Pancreas (tissue), 10 donors: Measurements from ENCODE around the gene DUSP22. TPM values are rescaled to one million over a fixed set of nuclear protein-coding genes. Genes with fewer than 3 reads are reported as not detected.

Source experiments
- ATAC-seq, 4 donors: fragments of 200-7000 bp; cut with Tn5 transposase; one replicate each; pipeline versions ENCODE4 v1.8.0 to v1.9.1; 2020; ENCODE audit warnings: mild to moderate bottlenecking in 4 of 4, moderate library complexity in 4 of 4
- DNase-seq, 6 donors: peaks; one replicate each; pipeline ENCODE4 v3.0.0-alpha.2; 2020
- FAIRE-seq: peaks from 2 replicates; lab custom pipeline; 2012; peaks lifted over from hg19 to GRCh38; lab: Jason Lieb, UNC
- H3K27ac ChIP-seq, 4 donors: fragments of 200-600 bp; sonication (generic); 1 replicate in 3 of 4; 2 replicates in 1 of 4; pipeline versions ENCODE4 v1.5.0 to v1.8.0; 2020
- H3K27me3 ChIP-seq, 4 donors: fragments of 200-600 bp; one replicate each; pipeline ENCODE4 v1.8.0; 2021
- H3K36me3 ChIP-seq, 3 donors: fragments of 200-600 bp; sonication (generic) in 1 of 3; one replicate each; pipeline versions ENCODE4 v1.5.0 to v1.8.0; 2020 to 2021
- H3K4me1 ChIP-seq, 3 donors: fragments of 200-600 bp; one replicate each; pipeline ENCODE4 v1.8.0; 2021
- H3K4me3 ChIP-seq, 4 donors: fragments of 200-600 bp; sonication (generic) in 2 of 4; one replicate each; pipeline versions ENCODE4 v1.5.0 to v1.8.0; 2020 to 2021
- H3K9me3 ChIP-seq, 4 donors: fragments of 200-600 bp; one replicate each; pipeline ENCODE4 v1.8.0; 2021
- CTCF ChIP-seq, 4 donors: fragments of 200-600 bp; sonication (generic) in 3 of 4; IDR thresholded peaks; one replicate each; pipeline versions ENCODE4 v1.5.0 to v1.8.0; 2021; ENCODE audit warnings: antibody characterized with exemption in 4 of 4
- WGBS, 2 donors: extraction: QIAGEN DNeasy Blood & Tissue Kit; methylation state at CpG; one replicate each; pipeline ENCODE4 v1.1.7; 2013; 5-methylcytosine and 5-hydroxymethylcytosine counted together
- intact Hi-C, 3 donors: fragments of 100-400 bp; cut with DNase I; formaldehyde crosslinking; loops; one replicate each; pipeline versions ENCODE4 v1.11.1 to v1.14.2; 2022
- polyA plus RNA-seq, 2 donors: library from polyadenylated mRNA; stranded (reverse); fragments of 200-250 nt; gene quantifications; one replicate each; pipeline ENCODE4 v1.2.3, GENCODE V29; 2013
- total RNA-seq, 6 donors: library from RNA; stranded (reverse); fragmentation: NEBNext Ultra II Directional in 4 of 6; extraction: Animal tissue kit (Norgen Biotek cat#: 25700) in 4 of 6; gene quantifications; one replicate each; pipeline versions ENCODE4 v1.2.1 to v1.2.4, GENCODE V29; 2021 to 2023
- donor health status: healthy with polysubstance abuse.
- donor health status: DM: no; HTN: no; CAD: no; lungs with moderate emphysema.
- donor health status: DM: no; HTN: no; CAD: no.
- donor health status: control.
- donor health status: control.
- donor health status: Bipolar disorder and iron deficiency.
- donor health status: DM: yes; HTN: yes; CAD: no.
- donor health status: DM: no; HTN: no; CAD: no.
- donor health status: DM: no; HTN: no; CAD: no.
- donor health status: DM: yes; HTN: yes; CAD: no.

Gene DUSP22
- total and polyA plus RNA-seq, 8 donors = 16.4 to 32.9 (median 24.6) TPM

DNA sequence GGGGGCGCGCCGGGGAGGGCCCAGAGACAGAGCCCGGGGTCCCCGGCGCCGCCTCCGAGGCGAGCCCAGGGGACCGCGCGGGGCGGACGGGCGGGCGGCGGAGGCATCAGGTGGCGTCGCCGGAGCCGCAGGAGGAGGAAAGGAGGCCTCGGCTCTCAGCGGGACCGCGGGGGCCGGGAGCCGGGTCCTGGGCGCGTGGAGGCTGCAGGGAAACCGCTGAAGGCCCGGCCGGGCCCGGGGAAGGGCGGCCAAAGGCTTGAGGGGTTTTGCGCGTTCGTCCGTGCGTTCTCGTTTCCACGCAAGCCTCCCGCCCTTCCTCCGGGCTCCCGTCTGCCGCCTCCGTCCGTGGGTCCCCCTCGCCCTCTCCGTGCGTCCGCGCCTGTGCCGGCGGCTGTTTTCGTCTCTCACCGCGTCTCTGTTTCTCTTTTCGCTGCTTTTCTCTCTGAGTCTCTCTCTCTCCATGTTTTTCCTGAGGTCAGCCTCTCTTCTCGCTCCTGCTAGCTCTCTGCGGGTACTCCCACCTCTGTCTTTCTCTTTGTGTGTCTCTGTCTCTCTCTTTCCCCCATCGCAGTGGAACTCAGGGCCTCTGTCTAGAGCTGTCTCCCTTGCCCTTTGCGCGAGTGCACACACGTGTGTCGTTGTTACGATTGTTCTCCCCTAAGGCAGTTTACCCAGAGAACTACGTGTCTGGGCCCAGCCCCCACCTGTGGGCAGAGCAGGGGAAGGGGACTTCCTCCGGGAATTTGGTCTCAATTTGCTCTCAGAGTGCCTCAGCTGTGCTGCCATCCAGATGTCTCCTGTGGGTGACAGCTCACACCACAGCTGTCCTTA is 101.3 kb downstream of the DUSP22 start:
- H3K9me3 ChIP-seq = no peaks in the 10 kb centered on the region
- H3K36me3 ChIP-seq = no peaks in the 10 kb centered on the region
- no peak overlapping the region for H3K27ac ChIP-seq
- H3K4me1 ChIP-seq = peaks cover 0 to 12% (median 0%) of the 10 kb centered on the region in 3 donors
- peaks cover 0 to 53% (median 11%) of the 10 kb centered on the region in 4 donors for H3K27me3 ChIP-seq
- ATAC-seq (no peak), DNase-seq (peak in 1 of 6 donors; percentile 54), FAIRE-seq (no peak)
- WGBS, 2 donors = 3 to 4% methylated on average over 51 to 68 of the region's 68 CpGs
- peak overlapping the region in 1 of 4 donors; percentile 43 for H3K4me3 ChIP-seq
- no peak for TF ChIP-seq CTCF (IDR thresholded peaks at IDR 0.05)
- intact Hi-C loops = no loop called here

DNA sequence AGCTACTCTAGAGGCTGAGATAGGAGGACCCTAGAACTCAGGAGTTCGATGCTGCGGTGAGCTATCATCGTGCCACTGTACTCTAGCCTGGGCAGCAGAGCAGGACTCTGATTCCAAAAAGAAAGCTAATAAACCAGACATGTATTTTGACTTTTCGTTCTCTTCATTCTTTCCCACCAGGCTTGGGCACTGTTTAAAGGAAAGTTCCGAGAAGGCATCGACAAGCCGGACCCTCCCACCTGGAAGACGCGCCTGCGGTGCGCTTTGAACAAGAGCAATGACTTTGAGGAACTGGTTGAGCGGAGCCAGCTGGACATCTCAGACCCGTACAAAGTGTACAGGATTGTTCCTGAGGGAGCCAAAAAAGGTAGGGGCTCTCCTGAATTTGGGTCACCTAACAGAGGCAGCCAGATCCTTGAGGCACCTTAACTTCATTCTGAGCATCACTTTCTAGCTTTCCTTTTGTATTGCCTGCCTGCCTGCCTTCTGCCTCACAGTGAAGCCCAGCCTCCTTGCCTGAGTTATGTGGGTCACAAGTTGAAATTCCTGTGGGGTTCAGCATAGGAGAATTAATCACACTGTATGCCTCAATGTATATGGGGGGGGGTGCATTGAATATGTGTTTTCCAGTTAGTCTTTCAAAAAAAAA is 102.5 kb downstream of the DUSP22 start:
- H3K4me1 ChIP-seq = peaks cover 0 to 12% (median 0%) of the 10 kb centered on the region in 3 donors
- no peaks in the 10 kb centered on the region for H3K9me3 ChIP-seq
- 78 to 87% methylated on average over 13 of the region's 13 CpGs for WGBS, 2 donors
- ATAC-seq (no peak), DNase-seq (no peak), FAIRE-seq (no peak)
- TF ChIP-seq CTCF (IDR thresholded peaks at IDR 0.05) = no peak
- H3K36me3 ChIP-seq = no peaks in the 10 kb centered on the region
- no peak overlapping the region for H3K27ac ChIP-seq
- intact Hi-C loops = no loop called here
- H3K27me3 ChIP-seq = peaks cover 0 to 46% (median 11%) of the 10 kb centered on the region in 4 donors
- H3K4me3 ChIP-seq = no peak overlapping the region

DNA sequence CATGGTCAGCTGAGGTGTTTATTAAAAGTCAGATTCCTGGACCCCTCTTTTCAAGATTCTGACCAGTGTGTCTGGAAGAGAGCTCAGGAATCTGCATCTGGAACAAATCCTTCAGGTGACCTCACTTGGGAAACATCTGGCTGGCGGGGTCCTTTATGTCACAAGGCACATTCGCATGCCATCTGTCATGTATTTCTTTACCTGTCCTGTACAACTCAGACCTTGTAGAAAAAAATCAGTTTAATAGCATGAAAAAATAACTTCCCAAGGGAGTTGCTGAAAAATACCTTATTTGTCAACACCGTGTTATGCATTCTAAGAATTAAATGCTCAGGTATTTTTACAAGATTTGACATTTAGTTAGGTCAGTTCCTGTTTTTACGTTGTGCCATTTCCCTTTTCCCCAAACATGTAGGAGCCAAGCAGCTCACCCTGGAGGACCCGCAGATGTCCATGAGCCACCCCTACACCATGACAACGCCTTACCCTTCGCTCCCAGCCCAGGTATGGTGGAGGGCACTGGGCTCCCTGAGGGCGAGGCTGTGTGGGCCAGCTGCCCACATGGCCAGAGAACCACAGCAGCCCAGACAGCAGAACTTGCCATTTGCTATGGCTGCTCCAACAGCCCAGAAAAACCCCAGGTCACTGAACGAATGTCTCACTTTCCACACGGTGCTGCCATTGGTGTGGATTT is 103.3 kb downstream of the DUSP22 start:
- Histone ChIP-seq H3K4me3 (no peak overlapping the region), H3K27ac (no peak overlapping the region), H3K9me3 (no peaks in the 10 kb centered on the region), H3K4me1 (peaks cover 0 to 12% (median 0%) of the 10 kb centered on the region in 3 donors), H3K27me3 (peaks cover 0 to 40% (median 7%) of the 10 kb centered on the region in 4 donors), H3K36me3 (no peaks in the 10 kb centered on the region)
- no peak for FAIRE-seq
- 56 to 60% methylated on average over 10 of the region's 10 CpGs for WGBS, 2 donors
- ATAC-seq = no peak
- DNase-seq = no peak
- intact Hi-C loops = no loop called here
- TF ChIP-seq CTCF (IDR thresholded peaks at IDR 0.05) = no peak

- TF ChIP-seq CTCF (IDR thresholded peaks at IDR 0.05) = no peak
- Histone ChIP-seq H3K27me3 (peaks cover 0 to 34% (median 5%) of the 10 kb centered on the region in 4 donors), H3K9me3 (no peaks in the 10 kb centered on the region), H3K27ac (no peak overlapping the region), H3K36me3 (no peaks in the 10 kb centered on the region), H3K4me1 (peaks cover 0 to 9% (median 0%) of the 10 kb centered on the region in 3 donors), H3K4me3 (no peak overlapping the region)
- 73 to 87% methylated on average over 6 of the region's 6 CpGs for WGBS, 2 donors
- ATAC-seq (no peak), FAIRE-seq (no peak), DNase-seq (no peak)
- intact Hi-C loops = no loop called here
These were observed 103.8 kb downstream of the DUSP22 start for GRCh38 chr6:396126-396520.
